Epithelial cell of esophagus (primary cell): ENCODE measurements around the gene ATAD5.
"Not testable (repeated sequence)": the region's sequence is repeated elsewhere in the genome, so short reads cannot be mapped to it uniquely, and the experiment has no call there.

Experiments
- DNase-seq: peaks from one replicate; pipeline ENCODE4 v3.0.0; 2010; ENCODE audit warnings: low read depth
- H3K4me3 ChIP-seq: 2 replicates; pipeline ENCODE4 v1.5.1; 2011; ENCODE audit warnings: mild to moderate bottlenecking, low read length, control low read depth
- CTCF ChIP-seq: IDR thresholded peaks from 2 replicates; pipeline ENCODE4 v1.5.1; 2011; ENCODE audit warnings: low read depth, mild to moderate bottlenecking, low read length, control low read depth, inconsistent platforms; ENCODE audit not compliant: insufficient read depth; ENCODE audit errors: missing control alignments

ATAD5 gene

GRCh38 chr17:30922235-30923030 lies 90.7 kb downstream of the ATAD5 start:
- H3K4me3 ChIP-seq = peak overlapping the region; percentile 50
- no peak for DNase-seq
- no peak for TF ChIP-seq CTCF

- no peak for TF ChIP-seq CTCF
- DNase-seq = no peak
- no peak overlapping the region for H3K4me3 ChIP-seq
Observed at GRCh38 chr17:30924341-30924740, 92.6 kb downstream of the ATAD5 start.

- DNase-seq = no peak
- no peak for TF ChIP-seq CTCF
Observed at GRCh38 chr17:30926516-30926915, 94.8 kb downstream of the ATAD5 start.

GRCh38 chr17:30927756-30928155 lies 96.0 kb downstream of the ATAD5 start:
- H3K4me3 ChIP-seq = no peak overlapping the region
- DNase-seq = no peak
- TF ChIP-seq CTCF = no peak

More at GRCh38 chr17:30926516-30926915, 94.8 kb downstream of the ATAD5 start:
- no peak overlapping the region for H3K4me3 ChIP-seq

- no peak overlapping the region for H3K4me3 ChIP-seq
- no peak for TF ChIP-seq CTCF
- no peak for DNase-seq
Observed at GRCh38 chr17:30928584-30928983, 96.8 kb downstream of the ATAD5 start.

DNA sequence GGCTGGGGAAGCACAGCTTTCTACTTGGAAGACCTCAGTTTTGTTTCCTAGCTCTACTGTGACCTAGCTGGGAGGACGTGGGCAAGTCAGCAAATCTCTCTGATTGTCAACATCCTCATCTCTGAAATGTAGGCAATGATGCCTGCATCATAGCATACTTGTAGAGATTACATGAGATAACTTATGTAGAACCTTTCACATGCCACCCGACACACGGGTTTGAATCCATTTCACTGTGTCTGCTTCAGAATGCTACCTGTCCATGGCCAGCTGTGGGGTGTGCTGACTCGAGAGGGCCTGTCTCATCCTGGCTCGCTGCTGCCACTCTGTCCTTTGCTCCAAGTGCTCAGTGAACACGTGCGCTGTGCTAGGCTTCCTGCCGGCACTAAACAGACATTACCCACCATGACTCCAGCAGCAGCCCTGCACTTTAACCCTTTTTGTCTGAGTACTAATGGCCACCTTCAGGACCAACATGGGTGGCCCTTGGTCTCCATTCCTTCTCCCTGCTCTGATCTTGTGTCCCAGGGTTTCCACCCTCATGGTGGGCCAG lies 97.4 kb downstream of the ATAD5 start:
- H3K4me3 ChIP-seq = no peak overlapping the region
- TF ChIP-seq CTCF = no peak
- no peak for DNase-seq

GRCh38 chr17:30929861-30930260 lies 98.1 kb downstream of the ATAD5 start:
- not testable (repeated sequence) for DNase-seq, H3K4me3 ChIP-seq
